Keratinocyte (primary cell): ENCODE results near the gene DNAJB6. TPM values are rescaled to one million over a fixed set of nuclear protein-coding genes. Genes with fewer than 3 reads are reported as not detected.

Experiments
- DNase-seq: peaks from one replicate; pipeline ENCODE4 v3.0.0-alpha.2; 2011; ENCODE audit warnings: low read depth, missing footprints, low spot score
- FAIRE-seq: peaks from 2 replicates; lab custom pipeline; 2011; peaks lifted over from hg19 to GRCh38; lab: Jason Lieb, UNC
- H2AFZ ChIP-seq: 2 replicates; pipeline ENCODE4 v1.6.0; 2012; ENCODE audit warnings: low read length, control low read depth, inconsistent platforms; ENCODE audit not compliant: control insufficient read depth
- H3K27ac ChIP-seq: 2 replicates; pipeline ENCODE4 v1.5.1; 2011; ENCODE audit warnings: low read length; ENCODE audit not compliant: control insufficient read depth, insufficient read depth
- H3K27me3 ChIP-seq: 3 replicates; pipeline ENCODE4 v1.6.0; 2011; ENCODE audit warnings: low read length; ENCODE audit not compliant: control insufficient read depth, insufficient read depth; ENCODE audit errors: extremely low read depth
- H3K36me3 ChIP-seq, 2 experiments: 2 replicates in 1 of 2; 3 replicates in 1 of 2; pipeline ENCODE4 v1.5.1; 2011; ENCODE audit warnings: low read length in 2 of 2, mild to moderate bottlenecking in 1 of 2; ENCODE audit not compliant: control insufficient read depth in 2 of 2, insufficient read depth in 2 of 2; ENCODE audit errors: extremely low read depth in 1 of 2
- H3K4me1 ChIP-seq: 3 replicates; pipeline ENCODE4 v1.5.1; 2011; ENCODE audit warnings: low read length; ENCODE audit not compliant: control insufficient read depth, insufficient read depth; ENCODE audit errors: extremely low read depth
- H3K4me2 ChIP-seq: 3 replicates; pipeline ENCODE4 v1.6.0; 2011; ENCODE audit warnings: low read depth, low read length; ENCODE audit not compliant: control insufficient read depth, insufficient read depth; ENCODE audit errors: extremely low read depth
- H3K4me3 ChIP-seq, 3 experiments: fragments of 200-600 bp in 1 of 3; sonication (generic) in 1 of 3; 2 replicates in 2 of 3; 3 replicates in 1 of 3; pipeline ENCODE4 v1.5.1; 2011 to 2016; ENCODE audit warnings: low read length in 3 of 3, mild to moderate bottlenecking in 3 of 3, control low read depth in 2 of 3, inconsistent platforms in 1 of 3, low read depth in 1 of 3, mixed read lengths in 1 of 3, mixed run types in 1 of 3, moderate library complexity in 1 of 3; ENCODE audit not compliant: control insufficient read depth in 2 of 3, insufficient read depth in 2 of 3; ENCODE audit errors: extremely low read depth in 1 of 3
- H3K79me2 ChIP-seq: 2 replicates; pipeline ENCODE4 v1.6.0; 2012; ENCODE audit warnings: low read length; ENCODE audit not compliant: control insufficient read depth, insufficient read depth
- H3K9ac ChIP-seq: 3 replicates; pipeline ENCODE4 v1.6.0; 2011; ENCODE audit warnings: low read length; ENCODE audit not compliant: control insufficient read depth, insufficient read depth; ENCODE audit errors: extremely low read depth
- H3K9me1 ChIP-seq: 3 replicates; pipeline ENCODE4 v1.6.0; 2011; ENCODE audit warnings: low read length; ENCODE audit not compliant: control insufficient read depth, insufficient read depth; ENCODE audit errors: extremely low read depth
- H3K9me3 ChIP-seq: 2 replicates; pipeline ENCODE4 v1.5.1; 2012; ENCODE audit warnings: low read depth, low read length; ENCODE audit not compliant: control insufficient read depth
- H4K20me1 ChIP-seq: 3 replicates; pipeline ENCODE4 v1.6.0; 2011; ENCODE audit warnings: low read length; ENCODE audit not compliant: control insufficient read depth, insufficient read depth; ENCODE audit errors: extremely low read depth
- CTCF ChIP-seq, 3 experiments: IDR thresholded peaks in 1 of 3; conservative IDR thresholded peaks in 1 of 3; optimal IDR thresholded peaks in 1 of 3; 2 replicates in 2 of 3; 3 replicates in 1 of 3; pipeline versions ENCODE3 to v1.5.1; 2011; ENCODE audit warnings: low read length in 3 of 3, mild to moderate bottlenecking in 3 of 3, moderate library complexity in 2 of 3, control low read depth in 1 of 3, inconsistent platforms in 1 of 3; ENCODE audit not compliant: insufficient read depth in 2 of 3; ENCODE audit errors: extremely low read depth in 1 of 3
- EZH2 ChIP-seq: IDR thresholded peaks from one replicate; pipeline ENCODE4 v1.6.1; 2012; ENCODE audit warnings: inconsistent platforms, mild to moderate bottlenecking, low read length, moderate library complexity
- dilution Hi-C: fragments of 300-500 bp; cut with MboI; formaldehyde crosslinking; loops from one replicate; pipeline ENCODE4 v1.7.0; 2020; ENCODE audit warnings: low sequenced_read_pairs; ENCODE audit not compliant: extremely low pct_ligation_motif_present
- polyA plus RNA-seq, 5 experiments: library from polyadenylated mRNA; depleted of rRNA in 3 of 5; stranded (reverse) in 3 of 5; stranded (forward) in 1 of 5; unstranded in 1 of 5; fragments of >200 nt; gene quantifications; 1 replicate in 1 of 5; 2 replicates in 3 of 5; 3 replicates in 1 of 5; pipeline versions ENCODE4 v1.2.1 to v1.2.3, GENCODE V29; 2011 to 2012; ENCODE audit warnings: missing spikeins in 2 of 5, low read depth in 1 of 5, low replicate concordance in 1 of 5

DNAJB6 gene
- polyA plus RNA-seq, 1 donor (not counting 4 experiments of a cell fraction or from before 2014, with no cell fraction given), result 152 TPM

- Histone ChIP-seq H4K20me1 (peaks cover 72% of the 10 kb centered on the region), H3K9ac (no peak overlapping the region), H3K4me3 (no peak overlapping the region), H3K36me3 (peaks cover 21 to 27% of the 10 kb centered on the region in 2 experiments), H3K4me2 (no peak overlapping the region), H3K9me1 (peaks cover 4% of the 10 kb centered on the region), H2AFZ (no peak overlapping the region), H3K4me1 (peaks cover 57% of the 10 kb centered on the region), H3K79me2 (peaks cover 99% of the 10 kb centered on the region), H3K9me3 (no peaks in the 10 kb centered on the region), H3K27ac (no peak overlapping the region), H3K27me3 (no peaks in the 10 kb centered on the region)
- TF ChIP-seq EZH2 (no peak), CTCF (optimal IDR thresholded peaks at IDR 0.05 in 1 of 3, IDR thresholded peaks at IDR 0.05 in 1 of 3, conservative IDR thresholded peaks at IDR 0.05 in 1 of 3; ENCODE audit: extremely low read depth in 1 of 3, insufficient read depth in 2 of 3, low read length in 3 of 3) (no peak)
- FAIRE-seq, result no peak
- DNase-seq, result no peak
- dilution Hi-C loops, result no loop called here
Measured at GRCh38 chr7:157357129-157358040, 20.6 kb downstream of the DNAJB6 start.

- no peaks in the 10 kb centered on the region for H3K27me3 ChIP-seq
- peaks cover 99% of the 10 kb centered on the region for H3K79me2 ChIP-seq
- no peak overlapping the region for H3K4me3 ChIP-seq
- dilution Hi-C loops, result no loop called here
- H3K4me1 ChIP-seq, result peaks cover 51% of the 10 kb centered on the region
- no peaks in the 10 kb centered on the region for H3K9me3 ChIP-seq
- H3K9me1 ChIP-seq, result peaks cover 4% of the 10 kb centered on the region
- H3K36me3 ChIP-seq, result peaks cover 26 to 33% of the 10 kb centered on the region in 2 experiments
- peak; percentile 53 for FAIRE-seq
- no peak for DNase-seq
- no peak overlapping the region for H3K4me2 ChIP-seq
- no peak overlapping the region for H2AFZ ChIP-seq
- H3K9ac ChIP-seq, result no peak overlapping the region
- H4K20me1 ChIP-seq, result peaks cover 64% of the 10 kb centered on the region
- TF ChIP-seq CTCF (optimal IDR thresholded peaks at IDR 0.05 in 1 of 3, IDR thresholded peaks at IDR 0.05 in 1 of 3, conservative IDR thresholded peaks at IDR 0.05 in 1 of 3; ENCODE audit: extremely low read depth in 1 of 3, insufficient read depth in 2 of 3, low read length in 3 of 3), result no peak
- no peak for TF ChIP-seq EZH2
- peak overlapping the region; percentile 2 for H3K27ac ChIP-seq
Measured at GRCh38 chr7:157358041-157358752, 21.4 kb downstream of the DNAJB6 start.
